ENCODE results near the gene SLC26A1. TPM values are rescaled to one million over a fixed set of nuclear protein-coding genes. Genes with fewer than 3 reads are reported as not detected.

SLC26A1 gene
- polyA plus RNA-seq, 3 donors = 0.11 to 0.51 (median 0.31) TPM

GRCh38 chr4:1018147-1019020, 25.2 kb upstream of the SLC26A1 start:
- no peak overlapping the region for H3K27ac ChIP-seq (ENCODE audit: low read depth, low read length)
- 77 to 82% (median 81%) methylated on average over 29 of the region's 29 CpGs for WGBS, 3 donors

- no peak overlapping the region for H3K27ac ChIP-seq (ENCODE audit: low read depth, low read length)
- WGBS, 3 donors = 87 to 88% (median 88%) methylated on average over 15 of the region's 15 CpGs
These were observed 24.5 kb upstream of the SLC26A1 start for GRCh38 chr4:1017706-1018105.

DNA sequence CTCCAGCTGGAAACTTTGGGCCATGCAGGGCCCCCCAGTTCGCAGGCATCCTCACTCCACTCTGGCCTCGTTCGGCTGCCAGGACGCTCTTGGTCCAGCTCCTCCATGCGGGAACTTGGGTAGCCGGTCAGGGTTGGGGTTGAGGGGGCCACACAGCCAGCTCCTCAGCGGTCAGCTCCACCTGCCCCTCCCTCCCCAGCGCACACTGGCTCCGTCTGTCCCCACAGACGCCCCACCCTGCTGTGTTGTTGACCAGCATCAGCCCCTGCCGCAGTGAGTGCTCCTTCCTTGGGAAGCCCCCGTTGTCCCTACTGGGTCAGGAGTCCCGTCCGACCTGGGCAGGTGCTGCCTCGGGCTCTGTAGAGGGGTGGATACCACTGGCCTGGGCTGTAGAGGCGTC, 24.0 kb upstream of the SLC26A1 start:
- H3K27ac ChIP-seq (ENCODE audit: low read depth, low read length) = no peak overlapping the region
- 81 to 88% (median 87%) methylated on average over 14 to 16 of the region's 16 CpGs for WGBS, 3 donors

DNA sequence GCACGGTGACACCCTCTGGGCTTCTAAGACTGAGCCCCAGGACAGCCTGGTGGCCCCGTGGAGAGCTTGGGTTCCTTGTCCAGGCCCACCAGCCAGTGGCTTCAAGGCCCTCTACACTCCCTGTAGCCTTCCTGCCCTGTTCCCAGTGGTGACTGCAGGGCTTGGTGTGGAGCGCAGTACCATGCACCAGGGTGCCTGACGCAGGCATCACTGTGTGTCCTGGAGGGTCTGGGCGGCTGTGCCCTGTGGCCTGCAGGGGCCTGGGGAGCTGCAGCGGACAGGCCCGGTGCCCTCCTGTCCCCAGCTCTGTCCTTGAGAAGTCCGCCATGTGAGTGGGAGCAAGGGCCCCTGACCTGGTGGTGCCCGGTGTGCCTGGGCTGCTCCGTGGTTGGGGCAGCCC, 22.5 kb upstream of the SLC26A1 start:
- H3K27ac ChIP-seq (ENCODE audit: low read depth, low read length) = no peak overlapping the region
- 89 to 92% (median 90%) methylated on average over 10 of the region's 10 CpGs for WGBS, 3 donors

DNA sequence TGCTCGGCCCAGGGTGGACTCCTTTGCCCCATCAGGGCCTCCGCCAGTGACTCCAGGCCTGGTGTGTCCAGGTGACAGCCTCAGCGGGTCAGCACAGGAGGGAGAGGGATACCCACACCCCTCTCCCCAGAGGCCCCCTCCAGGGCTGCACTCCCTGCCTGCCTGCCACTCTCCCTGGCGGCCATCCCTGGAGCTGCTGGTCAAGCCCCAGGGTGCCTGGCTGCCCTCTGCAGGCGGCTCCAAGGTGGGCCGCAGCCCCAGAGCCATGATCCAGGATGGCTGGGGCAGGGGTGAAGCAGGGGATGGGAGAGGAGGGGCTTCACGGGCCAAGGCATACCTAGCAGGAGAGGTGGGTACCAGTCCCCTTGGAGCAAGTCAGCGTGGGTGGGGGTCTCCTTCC, 22.0 kb upstream of the SLC26A1 start:
- H3K27ac ChIP-seq (ENCODE audit: low read depth, low read length) = no peak overlapping the region
- WGBS, 3 donors = 86 to 89% (median 86%) methylated on average over 7 to 8 of the region's 8 CpGs

- H3K27ac ChIP-seq (ENCODE audit: low read depth, low read length) = no peak overlapping the region
- WGBS, 3 donors = 72 to 76% (median 73%) methylated on average over 35 to 36 of the region's 36 CpGs
These were observed 21.3 kb upstream of the SLC26A1 start for GRCh38 chr4:1014291-1015167.

GRCh38 chr4:1013225-1014073, 20.2 kb upstream of the SLC26A1 start:
- WGBS, 3 donors = 91 to 94% (median 94%) methylated on average over 41 to 43 of the region's 43 CpGs
- no peak overlapping the region for H3K27ac ChIP-seq (ENCODE audit: low read depth, low read length)

GRCh38 chr4:1012034-1012739, 19.0 kb upstream of the SLC26A1 start:
- 2 to 4% (median 2%) methylated on average over 32 to 68 of the region's 69 CpGs for WGBS, 3 donors
- no peak overlapping the region for H3K27ac ChIP-seq (ENCODE audit: low read depth, low read length)

DNA sequence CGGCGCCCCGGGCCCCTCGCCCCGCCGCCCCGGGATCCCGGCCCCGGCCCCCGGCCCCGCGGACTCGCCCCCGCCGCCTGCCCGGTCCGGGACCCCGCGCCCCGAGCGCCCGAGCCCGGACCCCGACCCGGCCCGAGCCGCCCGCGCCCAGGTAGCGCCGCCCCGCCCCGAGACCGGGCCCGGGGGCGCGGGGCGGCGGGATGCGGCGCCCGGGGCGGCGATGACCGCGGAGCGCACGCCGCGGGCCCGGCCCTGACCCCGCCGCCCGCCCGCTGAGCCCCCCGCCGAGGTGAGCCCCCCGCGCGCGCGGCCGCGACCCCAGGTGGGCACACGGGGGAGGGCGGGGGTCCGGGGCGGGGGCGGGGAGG, 18.4 kb upstream of the SLC26A1 start:
- no peak overlapping the region for H3K27ac ChIP-seq (ENCODE audit: low read depth, low read length)
- 0 to 4% (median 1%) methylated on average over 1 to 58 of the region's 69 CpGs for WGBS, 3 donors

DNA sequence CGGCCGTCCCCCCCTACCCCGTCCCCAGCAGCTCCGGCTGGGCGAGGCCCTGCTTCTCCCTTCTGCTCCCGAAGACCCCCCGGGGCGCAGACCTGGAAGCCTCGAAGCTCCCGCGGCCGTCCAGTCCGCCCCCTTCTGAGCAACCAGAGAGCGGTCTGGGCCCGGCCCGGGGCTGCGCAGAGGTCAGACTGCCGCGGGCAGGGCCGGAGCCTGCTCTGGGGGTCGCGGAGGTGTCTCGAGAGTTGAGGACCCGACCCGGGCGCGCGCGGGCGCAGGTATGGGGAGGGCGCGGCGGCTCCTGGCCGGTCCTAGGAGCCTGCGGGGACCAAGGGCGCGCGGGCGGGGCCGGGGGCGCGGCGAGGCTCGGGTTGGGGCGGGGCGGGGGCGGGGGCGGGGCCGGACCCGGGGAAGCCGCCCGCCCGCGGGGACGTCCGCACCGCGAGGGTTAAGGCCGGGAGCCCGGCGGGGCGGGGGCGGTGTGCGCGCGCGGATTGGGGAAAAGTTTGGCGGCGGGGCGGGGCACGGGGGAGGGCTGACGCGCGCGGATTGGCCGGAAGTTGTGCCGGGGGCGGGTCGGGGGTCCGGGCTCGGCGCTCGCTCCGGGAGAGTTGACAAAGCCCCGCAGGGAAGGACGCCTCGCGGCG, 17.9 kb upstream of the SLC26A1 start, which contains the start of gene FGFRL1:
Gene FGFRL1, plus strand, starts transcription at position 605 of the 644 bp plus-strand sequence. CDS start 860 bp downstream, outside the sequence.
- WGBS, 3 donors = 0 to 1% (median 1%) methylated on average over 24 to 89 of the region's 89 CpGs
- no peak within 1 kb of the TSS for H3K27ac ChIP-seq (ENCODE audit: low read depth, low read length)

GRCh38 chr4:1010395-1011021, 17.3 kb upstream of the SLC26A1 start:
- H3K27ac ChIP-seq (ENCODE audit: low read depth, low read length) = no peak overlapping the region
- 1 to 3% (median 2%) methylated on average over 32 to 36 of the region's 36 CpGs for WGBS, 3 donors

- WGBS, 3 donors = 0 to 1% (median 0%) methylated on average over 54 to 96 of the region's 109 CpGs
These were observed 16.6 kb upstream of the SLC26A1 start for GRCh38 chr4:1009542-1010394.

GRCh38 chr4:1008840-1009541, 15.8 kb upstream of the SLC26A1 start:
- no peak overlapping the region for H3K27ac ChIP-seq (ENCODE audit: low read depth, low read length)
- 3 to 7% (median 5%) methylated on average over 35 to 36 of the region's 36 CpGs for whole genome bisulfite sequencing, 3 donors

More at GRCh38 chr4:1009542-1010394, 16.6 kb upstream of the SLC26A1 start:
- no peak overlapping the region for H3K27ac ChIP-seq (ENCODE audit: low read depth, low read length)

GRCh38 chr4:1006856-1007255, 13.7 kb upstream of the SLC26A1 start:
- WGBS, 3 donors = 86 to 93% (median 90%) methylated on average over 5 of the region's 5 CpGs
- no peak overlapping the region for H3K27ac ChIP-seq (ENCODE audit: low read depth, low read length)

Data from adipose tissue (tissue), 3 donors.